ENCODE measurements around the gene ERRFI1.

Gene ERRFI1

DNA sequence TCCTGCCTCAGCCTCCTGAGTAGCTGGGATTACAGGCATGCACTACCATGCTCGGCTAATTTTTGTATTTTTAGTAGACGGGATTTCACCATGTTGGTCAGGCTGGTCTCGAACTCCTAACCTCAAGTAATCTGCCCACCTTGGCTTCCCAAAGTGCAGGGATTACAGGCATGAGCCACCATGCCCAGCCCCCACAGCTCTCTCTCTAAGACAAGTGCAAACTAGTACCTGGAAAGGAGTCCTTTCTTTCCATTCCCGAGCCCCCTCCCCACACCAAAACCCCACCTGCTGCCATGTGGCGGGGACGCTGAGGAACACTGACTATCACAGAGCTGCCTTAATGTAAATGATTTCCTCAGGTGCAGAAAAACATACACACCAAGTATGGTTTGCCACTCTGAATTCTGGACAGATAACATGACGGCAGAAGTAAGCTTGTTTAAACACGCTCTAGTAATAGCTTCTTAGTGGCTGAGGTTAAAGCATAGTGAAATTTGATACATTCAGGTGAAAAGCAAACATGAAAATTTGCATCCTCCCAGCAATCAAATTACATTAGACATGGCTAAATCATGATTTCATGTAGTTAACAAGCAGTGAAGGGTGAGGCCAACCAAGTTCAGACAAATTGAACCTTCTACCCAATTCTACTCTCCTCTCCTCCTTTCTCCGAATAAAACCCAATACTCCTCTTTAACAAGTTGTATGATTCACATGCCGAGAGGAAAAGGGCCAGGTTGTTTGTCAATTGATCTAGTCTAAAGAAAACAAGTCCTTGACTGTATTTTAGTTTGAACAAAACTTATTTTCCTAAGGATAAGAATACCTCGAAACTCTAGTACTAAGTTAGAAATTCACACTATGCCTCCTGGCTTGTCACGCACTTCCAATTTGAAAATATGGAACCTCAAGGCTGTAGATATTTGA lies 19.8 kb downstream of the ERRFI1 start:
- DNase-seq (ENCODE audit: low read depth): no peak
- H3K4me3 ChIP-seq (ENCODE audit: low read depth, low read length): no peak overlapping the region
- TF ChIP-seq, protein P1, sequence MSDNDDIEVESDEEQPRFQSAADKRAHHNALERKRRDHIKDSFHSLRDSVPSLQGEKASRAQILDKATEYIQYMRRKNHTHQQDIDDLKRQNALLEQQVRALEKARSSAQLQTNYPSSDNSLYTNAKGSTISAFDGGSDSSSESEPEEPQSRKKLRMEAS (IDR thresholded peaks at IDR 0.05; ENCODE audit: low read depth, low read length): no peak
- no peak for TF ChIP-seq MYC (IDR thresholded peaks at IDR 0.05; ENCODE audit: low read depth, low read length)
- TF ChIP-seq, protein P2, sequence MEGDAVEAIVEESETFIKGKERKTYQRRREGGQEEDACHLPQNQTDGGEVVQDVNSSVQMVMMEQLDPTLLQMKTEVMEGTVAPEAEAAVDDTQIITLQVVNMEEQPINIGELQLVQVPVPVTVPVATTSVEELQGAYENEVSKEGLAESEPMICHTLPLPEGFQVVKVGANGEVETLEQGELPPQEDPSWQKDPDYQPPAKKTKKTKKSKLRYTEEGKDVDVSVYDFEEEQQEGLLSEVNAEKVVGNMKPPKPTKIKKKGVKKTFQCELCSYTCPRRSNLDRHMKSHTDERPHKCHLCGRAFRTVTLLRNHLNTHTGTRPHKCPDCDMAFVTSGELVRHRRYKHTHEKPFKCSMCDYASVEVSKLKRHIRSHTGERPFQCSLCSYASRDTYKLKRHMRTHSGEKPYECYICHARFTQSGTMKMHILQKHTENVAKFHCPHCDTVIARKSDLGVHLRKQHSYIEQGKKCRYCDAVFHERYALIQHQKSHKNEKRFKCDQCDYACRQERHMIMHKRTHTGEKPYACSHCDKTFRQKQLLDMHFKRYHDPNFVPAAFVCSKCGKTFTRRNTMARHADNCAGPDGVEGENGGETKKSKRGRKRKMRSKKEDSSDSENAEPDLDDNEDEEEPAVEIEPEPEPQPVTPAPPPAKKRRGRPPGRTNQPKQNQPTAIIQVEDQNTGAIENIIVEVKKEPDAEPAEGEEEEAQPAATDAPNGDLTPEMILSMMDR (IDR thresholded peaks at IDR 0.05; ENCODE audit: low read depth, low read length): no peak

DNA sequence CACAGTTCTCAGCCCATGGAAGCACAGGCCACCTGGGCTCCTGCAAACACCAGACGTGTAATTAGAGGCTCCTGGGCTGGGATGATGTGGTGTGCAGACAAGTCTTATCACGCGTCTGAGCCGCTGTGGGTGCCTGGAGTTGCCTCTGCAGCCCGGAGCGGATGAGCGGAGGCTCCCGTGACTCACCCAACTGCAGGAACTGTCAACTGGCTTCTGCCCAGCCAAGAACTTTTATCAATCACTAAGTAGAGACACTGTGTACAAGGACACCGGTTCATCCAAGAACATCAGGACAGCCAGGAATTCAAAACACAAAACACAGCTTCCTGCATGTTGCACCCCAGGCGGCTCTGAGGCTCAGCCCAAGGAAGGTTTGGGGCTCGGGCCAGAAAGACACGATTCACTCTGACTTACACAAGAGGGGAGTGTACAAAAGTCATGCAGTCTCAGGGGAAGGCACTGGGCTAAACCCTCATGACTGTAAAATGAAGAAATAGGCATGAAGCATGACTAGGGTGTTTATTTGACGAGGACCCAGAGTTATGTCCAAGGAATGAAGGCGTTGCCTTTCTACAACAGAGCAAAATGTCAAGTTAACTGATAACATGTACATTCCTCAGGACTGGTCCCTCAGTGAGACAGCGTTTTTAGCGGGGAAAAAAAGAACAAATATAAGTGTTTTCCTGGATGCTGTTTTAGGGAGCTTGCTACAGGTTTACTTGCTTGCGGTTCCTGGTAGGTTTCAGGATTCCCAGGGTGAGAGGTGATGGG lies 21.1 kb downstream of the ERRFI1 start:
- H3K4me3 ChIP-seq (ENCODE audit: low read depth, low read length): peak overlapping the region; percentile 48
- DNase-seq (ENCODE audit: low read depth): peak; percentile 93

DNA sequence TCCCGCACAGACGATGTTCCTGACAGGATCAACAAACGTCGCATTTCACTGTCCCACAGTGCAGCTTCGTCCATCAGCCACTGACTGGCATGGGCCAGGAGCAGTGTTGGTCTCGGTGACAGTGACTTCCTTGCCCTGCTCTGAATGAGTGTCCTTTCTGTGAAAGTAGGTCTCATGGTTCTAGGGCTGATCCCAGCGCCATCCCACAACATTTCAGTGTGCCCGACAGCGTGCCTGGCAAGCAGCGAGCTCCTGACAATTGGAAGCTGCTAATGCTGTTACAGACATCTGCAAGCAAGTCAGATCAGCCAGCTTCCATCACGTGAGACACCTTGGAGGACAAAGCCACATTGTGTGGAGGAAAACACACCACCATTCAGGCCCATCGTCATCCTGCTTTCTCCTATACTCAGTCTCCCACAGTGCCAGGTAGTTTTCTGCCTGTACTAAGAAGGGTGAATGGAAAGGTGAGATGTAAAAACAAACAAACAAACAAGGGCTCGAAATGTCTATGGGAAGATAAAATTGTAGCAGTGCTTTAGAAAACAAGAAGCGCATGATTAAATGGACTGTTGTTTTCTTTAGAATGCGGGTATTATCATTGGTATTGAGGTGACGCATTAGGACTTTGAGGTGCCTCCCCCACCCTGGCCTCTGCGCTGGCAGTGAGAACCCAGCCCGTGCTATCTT lies 21.9 kb downstream of the ERRFI1 start:
- TF ChIP-seq, protein P2 (IDR thresholded peaks at IDR 0.05; ENCODE audit: low read depth, low read length): no peak
- no peak for TF ChIP-seq POLR2A (IDR thresholded peaks at IDR 0.05; ENCODE audit: extremely low read depth, insufficient read length)
- TF ChIP-seq, protein P1 (IDR thresholded peaks at IDR 0.05; ENCODE audit: low read depth, low read length): no peak
- no peak for TF ChIP-seq MYC (IDR thresholded peaks at IDR 0.05; ENCODE audit: low read depth, low read length)
- peak overlapping the region; percentile 48 for H3K4me3 ChIP-seq (ENCODE audit: low read depth, low read length)

More for the DNA sequence above, 21.1 kb downstream of the ERRFI1 start:
- TF ChIP-seq, protein P1 (IDR thresholded peaks at IDR 0.05; ENCODE audit: low read depth, low read length): peak; percentile 70
- peak; percentile 77 for TF ChIP-seq MYC (IDR thresholded peaks at IDR 0.05; ENCODE audit: low read depth, low read length)
- TF ChIP-seq, protein P2 (IDR thresholded peaks at IDR 0.05; ENCODE audit: low read depth, low read length): no peak
- TF ChIP-seq POLR2A (IDR thresholded peaks at IDR 0.05; ENCODE audit: extremely low read depth, insufficient read length): peak; percentile 46

DNA sequence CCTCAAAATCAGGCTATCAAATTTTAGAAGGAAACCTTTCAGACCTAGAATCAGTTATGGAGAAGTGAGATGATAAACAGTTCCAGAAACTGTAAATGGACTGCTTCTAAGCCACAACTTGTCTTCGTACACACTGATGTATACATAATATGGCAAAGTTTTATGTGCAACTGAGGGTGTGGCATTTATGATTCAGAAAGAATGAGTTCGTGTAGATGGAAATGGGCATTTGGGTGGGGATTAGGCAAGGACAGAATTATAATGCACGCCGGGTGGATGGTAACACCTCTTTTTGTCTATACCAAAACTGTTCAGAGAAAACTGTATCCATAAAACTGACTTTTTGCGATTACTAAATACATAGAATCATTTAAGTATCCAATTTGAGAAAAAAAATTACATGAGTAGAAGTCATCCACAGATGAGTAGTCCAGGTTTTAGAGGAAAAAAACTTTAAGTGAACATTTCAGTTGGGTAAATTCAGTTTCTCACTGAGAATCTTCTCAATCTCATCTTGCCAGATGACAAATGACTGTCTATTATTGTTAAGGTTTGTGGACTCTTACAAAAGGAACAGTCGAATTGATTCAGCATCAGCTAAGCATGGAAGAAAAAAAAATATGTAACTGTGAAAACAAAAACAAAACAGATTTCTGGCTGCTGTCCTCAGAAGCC lies 22.5 kb downstream of the ERRFI1 start:
- H3K4me3 ChIP-seq (ENCODE audit: low read depth, low read length): no peak overlapping the region
- TF ChIP-seq, protein P2 (IDR thresholded peaks at IDR 0.05; ENCODE audit: low read depth, low read length): no peak
- TF ChIP-seq, protein P1 (IDR thresholded peaks at IDR 0.05; ENCODE audit: low read depth, low read length): no peak
- TF ChIP-seq POLR2A (IDR thresholded peaks at IDR 0.05; ENCODE audit: extremely low read depth, insufficient read length) (no peak), MYC (IDR thresholded peaks at IDR 0.05; ENCODE audit: low read depth, low read length) (no peak)
- DNase-seq (ENCODE audit: low read depth): no peak

More for the DNA sequence above, 21.9 kb downstream of the ERRFI1 start:
- DNase-seq (ENCODE audit: low read depth): no peak

DNA sequence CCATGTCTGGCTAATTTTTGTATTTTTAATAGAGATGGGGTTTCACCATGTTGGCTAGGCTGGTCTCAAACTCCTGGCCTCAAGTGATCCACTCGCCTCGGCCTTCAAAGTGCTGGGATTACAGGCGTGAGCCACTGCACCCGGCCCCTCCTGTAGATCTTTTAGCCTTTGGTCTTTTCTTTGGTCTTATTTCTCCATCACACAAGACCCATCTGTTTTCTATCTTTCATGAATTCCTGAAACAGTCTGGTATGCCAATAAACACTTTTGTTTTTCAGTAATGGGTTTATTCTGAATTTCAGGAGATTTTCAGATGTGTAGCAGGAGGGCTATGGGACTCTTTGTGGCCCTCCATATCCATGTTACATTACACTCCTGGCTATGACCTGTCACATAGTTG lies 23.2 kb downstream of the ERRFI1 start:
- no peak for DNase-seq (ENCODE audit: low read depth)
- TF ChIP-seq POLR2A (IDR thresholded peaks at IDR 0.05; ENCODE audit: extremely low read depth, insufficient read length): no peak
- TF ChIP-seq, protein P1 (IDR thresholded peaks at IDR 0.05; ENCODE audit: low read depth, low read length): no peak
- no peak for TF ChIP-seq MYC (IDR thresholded peaks at IDR 0.05; ENCODE audit: low read depth, low read length)
- TF ChIP-seq, protein P2 (IDR thresholded peaks at IDR 0.05; ENCODE audit: low read depth, low read length): no peak
- H3K4me3 ChIP-seq (ENCODE audit: low read depth, low read length): no peak overlapping the region

Data from NB4 (cell line).